ENCODE results near the gene TMEM270. TPM values are rescaled to one million over a fixed set of nuclear protein-coding genes. Genes with fewer than 3 reads are reported as not detected.

TMEM270 gene
- total and polyA plus RNA-seq, 8 donors: not detected

DNA sequence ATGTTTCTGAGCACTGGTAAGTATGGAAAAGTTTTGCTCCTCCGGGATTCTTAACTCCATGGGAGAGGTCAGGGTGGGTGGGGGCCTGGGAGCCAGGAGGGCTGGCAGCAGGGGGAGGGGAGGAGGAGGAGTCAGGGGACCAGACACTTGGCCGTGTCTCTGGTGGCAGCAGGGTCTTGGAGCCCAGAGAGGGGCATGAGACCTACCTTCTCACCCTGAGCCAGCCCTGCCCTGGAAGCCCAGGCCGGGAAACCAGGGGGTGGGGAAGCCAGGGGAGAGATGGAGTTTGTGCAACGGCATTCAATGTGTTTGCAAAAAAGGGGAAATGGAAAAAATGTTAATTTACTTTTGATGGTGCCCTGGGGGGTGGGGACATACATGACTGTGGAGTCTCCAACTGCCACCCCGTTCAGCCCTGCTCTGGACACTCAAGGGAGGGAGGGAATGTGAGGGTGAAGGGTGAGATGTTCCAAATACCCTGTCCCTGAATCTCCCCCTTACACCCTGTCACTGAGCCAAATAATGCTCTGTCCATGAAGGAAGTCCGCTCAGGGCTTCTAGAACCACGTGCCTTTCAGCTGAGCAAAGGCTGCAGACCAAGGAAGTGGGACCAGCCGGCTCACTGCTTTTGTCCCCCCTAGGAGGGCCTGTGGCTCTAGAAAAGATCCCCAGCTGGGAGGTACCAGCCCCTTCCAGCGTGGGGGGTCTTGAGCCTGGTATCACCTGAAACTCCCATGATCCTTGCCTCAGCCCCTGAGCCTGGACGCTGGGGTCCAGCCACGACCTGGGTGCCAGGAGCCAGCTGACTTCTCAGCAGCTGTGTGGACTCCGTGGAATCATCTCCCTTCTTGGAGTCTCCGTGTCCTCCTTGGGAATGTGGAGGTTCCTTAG, 48.3 kb downstream of the TMEM270 start:
- no peaks in the 10 kb centered on the region for H3K36me3 ChIP-seq
- no peaks in the 10 kb centered on the region for H3K27me3 ChIP-seq
- no peaks in the 10 kb centered on the region for H3K9me3 ChIP-seq
- DNase-seq: peak in 1 of 2 donors; percentile 22
- TF ChIP-seq EP300 (IDR thresholded peaks at IDR 0.05) (no peak), POLR2AphosphoS5 (IDR thresholded peaks at IDR 0.05) (no peak), POLR2A (IDR thresholded peaks at IDR 0.05) (no peak)
- TF ChIP-seq, protein P1, sequence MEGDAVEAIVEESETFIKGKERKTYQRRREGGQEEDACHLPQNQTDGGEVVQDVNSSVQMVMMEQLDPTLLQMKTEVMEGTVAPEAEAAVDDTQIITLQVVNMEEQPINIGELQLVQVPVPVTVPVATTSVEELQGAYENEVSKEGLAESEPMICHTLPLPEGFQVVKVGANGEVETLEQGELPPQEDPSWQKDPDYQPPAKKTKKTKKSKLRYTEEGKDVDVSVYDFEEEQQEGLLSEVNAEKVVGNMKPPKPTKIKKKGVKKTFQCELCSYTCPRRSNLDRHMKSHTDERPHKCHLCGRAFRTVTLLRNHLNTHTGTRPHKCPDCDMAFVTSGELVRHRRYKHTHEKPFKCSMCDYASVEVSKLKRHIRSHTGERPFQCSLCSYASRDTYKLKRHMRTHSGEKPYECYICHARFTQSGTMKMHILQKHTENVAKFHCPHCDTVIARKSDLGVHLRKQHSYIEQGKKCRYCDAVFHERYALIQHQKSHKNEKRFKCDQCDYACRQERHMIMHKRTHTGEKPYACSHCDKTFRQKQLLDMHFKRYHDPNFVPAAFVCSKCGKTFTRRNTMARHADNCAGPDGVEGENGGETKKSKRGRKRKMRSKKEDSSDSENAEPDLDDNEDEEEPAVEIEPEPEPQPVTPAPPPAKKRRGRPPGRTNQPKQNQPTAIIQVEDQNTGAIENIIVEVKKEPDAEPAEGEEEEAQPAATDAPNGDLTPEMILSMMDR (IDR thresholded peaks at IDR 0.05): no peak
- intact Hi-C loops (cut with DNase I; ENCODE audit: low total_unique reads): no loop called here
- no peak overlapping the region for H3K4me3 ChIP-seq
- H3K27ac ChIP-seq: no peak overlapping the region
- H3K4me1 ChIP-seq: peaks cover 0 to 9% (median 0%) of the 10 kb centered on the region in 4 donors
- 30 to 50% (median 43%) methylated on average over 11 to 13 of the region's 13 CpGs for WGBS, 5 donors

DNA sequence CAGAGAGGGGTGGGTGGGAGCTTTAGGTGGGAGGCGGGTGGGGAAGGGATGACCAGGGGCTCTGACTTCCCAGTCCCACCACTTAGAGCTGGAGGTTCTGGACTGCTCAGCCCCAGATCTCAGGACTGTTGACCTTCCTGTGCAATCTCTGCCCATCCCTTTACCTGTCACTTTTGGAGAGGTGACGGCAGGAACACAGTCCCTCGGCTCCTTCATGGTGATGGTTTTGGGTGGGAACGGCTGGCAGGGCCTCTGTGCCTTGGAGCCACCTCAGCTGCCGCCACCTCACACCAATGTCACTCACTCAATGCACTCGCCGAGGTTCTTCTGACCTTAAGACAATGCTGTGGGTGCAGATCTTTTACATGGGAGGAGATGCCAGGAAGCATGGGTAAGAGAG, 49.0 kb downstream of the TMEM270 start:
- no peaks in the 10 kb centered on the region for H3K9me3 ChIP-seq
- H3K36me3 ChIP-seq: no peaks in the 10 kb centered on the region
- H3K4me3 ChIP-seq: no peak overlapping the region
- H3K27me3 ChIP-seq: no peaks in the 10 kb centered on the region
- no peak overlapping the region for H3K27ac ChIP-seq
- WGBS, 5 donors: 85 to 96% (median 88%) methylated on average over 7 of the region's 7 CpGs
- DNase-seq: peak in 1 of 2 donors; percentile 15
- intact Hi-C loops (cut with DNase I; ENCODE audit: low total_unique reads): no loop called here
- H3K4me1 ChIP-seq: peaks cover 0 to 9% (median 0%) of the 10 kb centered on the region in 4 donors
- TF ChIP-seq EP300 (IDR thresholded peaks at IDR 0.05) (no peak), POLR2A (IDR thresholded peaks at IDR 0.05) (no peak), POLR2AphosphoS5 (IDR thresholded peaks at IDR 0.05) (no peak)
- TF ChIP-seq, protein P1 (IDR thresholded peaks at IDR 0.05): no peak

DNA sequence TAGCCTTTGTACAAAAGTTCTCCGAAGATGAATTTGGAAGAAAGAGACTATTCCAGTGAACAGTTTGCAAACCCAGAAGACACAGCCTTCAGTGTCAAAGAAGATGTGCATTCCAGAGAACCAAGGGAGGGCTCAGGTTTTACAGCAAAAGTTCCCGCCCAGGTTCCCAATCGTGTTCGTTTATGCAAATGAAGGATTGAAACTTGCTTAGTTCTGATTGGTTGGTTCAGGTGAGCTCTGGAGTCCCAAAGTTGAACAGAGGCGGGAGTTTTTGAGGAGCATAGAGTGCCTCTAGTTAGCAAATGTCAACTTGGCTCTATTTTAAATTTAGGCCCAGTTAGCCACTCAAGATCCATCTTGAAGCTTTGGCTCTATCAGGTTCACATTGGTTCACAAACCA, 51.3 kb downstream of the TMEM270 start:
- 87 to 91% (median 89%) methylated on average over 5 of the region's 5 CpGs for WGBS, 5 donors
- Histone ChIP-seq H3K27ac (no peak overlapping the region), H3K27me3 (no peaks in the 10 kb centered on the region), H3K4me1 (peaks cover 0 to 9% (median 3%) of the 10 kb centered on the region in 4 donors), H3K4me3 (no peak overlapping the region), H3K36me3 (no peaks in the 10 kb centered on the region), H3K9me3 (no peaks in the 10 kb centered on the region)
- peak in 1 of 2 donors; percentile 18 for DNase-seq
- intact Hi-C loops (cut with DNase I; ENCODE audit: low total_unique reads): no loop called here
- TF ChIP-seq, protein P1 (IDR thresholded peaks at IDR 0.05): no peak
- TF ChIP-seq POLR2AphosphoS5 (IDR thresholded peaks at IDR 0.05) (no peak), EP300 (IDR thresholded peaks at IDR 0.05) (no peak), POLR2A (IDR thresholded peaks at IDR 0.05) (no peak)

Other genes starting within 250 kb of the TMEM270 start
- gene MLXIPL, start 236.6 kb upstream of the TMEM270 start, total RNA-seq: 100 to 1,000 TPM in 1 of 5 donors, 10 to 100 TPM in 3, 1 to 10 TPM in 1; 4.4 to 102 (median 16.1) TPM
- gene MLXIPL, start 236.6 kb upstream of the TMEM270 start, polyA plus RNA-seq: 1 to 10 TPM; 2.4 to 3.1 (median 2.6) TPM
- under 1 TPM in 1 of 5 donors, not detected in 4; 0.55 TPM for gene VPS37D, start 193.3 kb upstream of the TMEM270 start, total RNA-seq
- gene VPS37D, start 193.3 kb upstream of the TMEM270 start, polyA plus RNA-seq: 1 to 10 TPM; 2.2 to 2.4 (median 2.3) TPM
- 10 to 100 TPM in 1 of 5 donors, 1 to 10 TPM in 3, not detected in 1; 1.2 to 11.3 (median 3.2) TPM for gene DNAJC30, start 177.7 kb upstream of the TMEM270 start, total RNA-seq
- gene DNAJC30, start 177.7 kb upstream of the TMEM270 start, polyA plus RNA-seq: 1 to 10 TPM; 5.7 to 8.2 (median 8.0) TPM
- 10 to 100 TPM; 17.4 to 60.4 (median 34.5) TPM for gene BUD23, start 177.6 kb upstream of the TMEM270 start, total RNA-seq
- 10 to 100 TPM; 36.7 to 71.9 (median 55.8) TPM for gene BUD23, start 177.6 kb upstream of the TMEM270 start, polyA plus RNA-seq
- gene STX1A, start 141.5 kb upstream of the TMEM270 start, total RNA-seq: 10 to 100 TPM in 2 of 5 donors, 1 to 10 TPM in 2, not detected in 1; 3.9 to 57.2 (median 11.6) TPM
- gene STX1A, start 141.5 kb upstream of the TMEM270 start, polyA plus RNA-seq: 1 to 10 TPM; 1.1 to 8.1 (median 4.2) TPM
- gene ABHD11, start 122.4 kb upstream of the TMEM270 start, total RNA-seq: 100 to 1,000 TPM in 1 of 5 donors, 10 to 100 TPM in 4; 11.6 to 112 (median 13.8) TPM
- 10 to 100 TPM; 19.5 to 27.2 (median 22.9) TPM for gene ABHD11, start 122.4 kb upstream of the TMEM270 start, polyA plus RNA-seq
- gene CLDN3, start 90.9 kb upstream of the TMEM270 start, total RNA-seq: 1,000 to 10,000 TPM in 1 of 5 donors, 1 to 10 TPM in 2, under 1 TPM in 1, not detected in 1; 0.45 to 1,550 (median 2.2) TPM
- gene CLDN3, start 90.9 kb upstream of the TMEM270 start, polyA plus RNA-seq: 1 to 10 TPM in 1 of 3 donors, under 1 TPM in 1, not detected in 1; 0.62 to 1.4 TPM
- gene CLDN4, start 30.2 kb upstream of the TMEM270 start, total RNA-seq: 100 to 1,000 TPM in 1 of 5 donors, 10 to 100 TPM in 3, not detected in 1; 15.6 to 523 (median 17.3) TPM
- gene CLDN4, start 30.2 kb upstream of the TMEM270 start, polyA plus RNA-seq: 10 to 100 TPM in 2 of 3 donors, 1 to 10 TPM in 1; 2.4 to 51.2 (median 36.1) TPM
- gene METTL27, start 18.6 kb upstream of the TMEM270 start, total RNA-seq: 1 to 10 TPM in 2 of 5 donors, under 1 TPM in 1, not detected in 2; 0.87 to 4.8 (median 3.0) TPM
- gene METTL27, start 18.6 kb upstream of the TMEM270 start, polyA plus RNA-seq: under 1 TPM in 1 of 3 donors, not detected in 2; 0.80 TPM
- gene ELN, start 167.0 kb downstream of the TMEM270 start, total RNA-seq: 100 to 1,000 TPM in 3 of 5 donors, 10 to 100 TPM in 2; 30.3 to 274 (median 122) TPM
- gene ELN, start 167.0 kb downstream of the TMEM270 start, polyA plus RNA-seq: 10 to 100 TPM; 19.4 to 57.6 (median 28.8) TPM
- gene LIMK1, start 222.6 kb downstream of the TMEM270 start, total RNA-seq: 10 to 100 TPM in 3 of 5 donors, 1 to 10 TPM in 2; 2.9 to 21.0 (median 10.1) TPM
- 10 to 100 TPM in 1 of 3 donors, 1 to 10 TPM in 2; 6.0 to 26.6 (median 7.2) TPM for gene LIMK1, start 222.6 kb downstream of the TMEM270 start, polyA plus RNA-seq